Upper lobe of right lung (tissue), 1 donor: ENCODE data around the gene GOLGA6L25. TPM values are rescaled to one million over a fixed set of nuclear protein-coding genes. Genes with fewer than 3 reads are reported as not detected.

Source experiments
- total RNA-seq: library from RNA; stranded (reverse); fragmentation: NEBNext Ultra II Directional; extraction: Animal tissue kit (Norgen Biotek cat#: 25700); gene quantifications from one replicate; pipeline ENCODE4 v1.2.1, GENCODE V29; 2021
- donor health status: DM: no; HTN: yes; CAD: no; lungs with severe emphysema.

The GOLGA6L25 gene
- total RNA-seq, 1 donor from 2014 or later: not detected

Other genes starting within 250 kb of the GOLGA6L25 start
- 56.9 TPM for gene HERC2, start 231.4 kb upstream of the GOLGA6L25 start, total RNA-seq
- gene GOLGA6L24, start 195.5 kb upstream of the GOLGA6L25 start, total RNA-seq: not detected
- gene GOLGA8F, start 174.9 kb upstream of the GOLGA6L25 start, total RNA-seq: not detected
- gene GOLGA8G, start 20.6 kb upstream of the GOLGA6L25 start, total RNA-seq: not detected
- gene GOLGA8M, start 158.9 kb downstream of the GOLGA6L25 start, total RNA-seq: 3.0 TPM